Measurements from ENCODE around the gene SLC2A2. TPM values are rescaled to one million over a fixed set of nuclear protein-coding genes. Genes with fewer than 3 reads are reported as not detected.

The SLC2A2 gene
- total RNA-seq, 2 experiments from 2014 or later: not detected

DNA sequence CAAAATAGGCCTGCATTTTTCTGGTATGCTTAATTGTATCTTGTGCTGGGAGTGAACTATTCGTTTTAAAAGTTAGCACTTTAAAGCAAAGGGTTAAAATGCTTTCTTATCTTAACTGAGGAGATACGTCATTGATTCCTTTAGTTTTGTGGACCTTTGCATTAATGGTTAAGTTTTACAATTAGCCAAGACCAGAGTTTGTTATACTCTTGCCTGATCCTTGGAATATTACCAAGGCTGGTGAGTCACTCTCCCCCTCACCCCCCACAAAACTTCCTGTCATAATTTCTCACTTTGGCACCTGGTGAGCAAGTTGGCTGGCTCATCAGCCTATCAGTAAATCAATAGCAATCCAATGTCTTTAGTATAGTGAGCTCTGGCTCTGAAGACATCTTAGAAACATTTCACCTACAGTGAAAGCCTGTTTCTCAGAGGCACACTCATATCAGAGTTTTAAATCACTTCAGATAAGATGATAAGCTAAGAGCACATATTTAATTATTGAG lies 26.7 kb downstream of the SLC2A2 start:
- Mint-ChIP-seq H3K4me3 (no peak overlapping the region), H3K9me3 (no peaks in the 10 kb centered on the region), H3K27me3 (ENCODE audit: low read depth) (no peaks in the 10 kb centered on the region), H3K4me1 (ENCODE audit: low read depth) (no peaks in the 10 kb centered on the region), H3K27ac (no peak overlapping the region), H3K36me3 (ENCODE audit: low read depth) (no peaks in the 10 kb centered on the region)
- intact Hi-C loops (cut with micrococcal nuclease): no loop called here
- CTCF ChIA-PET: no interaction called here
- no peak for DNase-seq

DNA sequence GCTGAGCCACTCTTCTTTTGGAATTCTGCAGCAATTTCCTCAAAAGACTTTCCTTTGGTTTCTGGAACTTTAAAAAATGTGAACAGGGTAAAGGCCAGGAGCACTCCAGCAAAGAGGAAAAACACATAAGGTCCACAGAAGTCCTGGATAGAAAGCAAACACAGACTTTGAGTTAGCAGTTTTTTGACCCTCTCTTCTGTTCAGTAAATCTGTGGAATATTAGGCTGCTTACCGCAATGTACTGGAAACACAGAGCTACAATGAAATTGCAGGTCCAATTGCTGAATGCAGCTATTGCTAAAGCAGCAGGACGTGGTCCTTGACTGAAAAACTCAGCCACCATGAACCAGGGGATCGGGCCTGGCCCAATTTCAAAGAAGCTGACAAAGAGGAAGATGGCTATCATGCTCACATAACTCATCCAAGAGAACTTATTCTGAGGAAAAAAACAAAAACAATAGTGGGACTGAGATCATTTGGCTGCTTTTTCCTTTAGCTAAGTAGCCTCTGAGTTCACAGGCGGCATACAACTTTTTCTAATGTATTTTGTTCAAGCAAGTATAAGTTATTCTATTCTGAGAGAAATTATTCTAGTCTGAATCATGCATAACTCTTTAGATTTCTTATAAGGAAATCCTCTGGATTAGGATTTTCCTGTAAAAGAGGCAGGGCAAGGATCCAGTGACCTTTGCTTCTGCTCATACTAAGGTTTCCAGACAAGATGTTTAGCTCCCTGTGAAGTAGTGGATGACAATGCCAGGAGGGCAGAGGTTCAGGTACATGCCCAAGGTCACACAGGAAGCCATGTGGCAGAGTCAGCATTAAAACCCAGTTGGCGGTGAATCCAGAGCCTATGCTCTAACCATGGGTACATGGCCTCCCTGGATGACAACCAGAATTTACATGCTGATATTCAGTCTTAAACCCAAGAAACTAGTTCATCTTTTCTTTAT lies 28.3 kb downstream of the SLC2A2 start:
- Mint-ChIP-seq H3K4me1 (ENCODE audit: low read depth) (no peaks in the 10 kb centered on the region), H3K4me3 (no peak overlapping the region), H3K27ac (no peak overlapping the region), H3K9me3 (no peaks in the 10 kb centered on the region), H3K27me3 (ENCODE audit: low read depth) (no peaks in the 10 kb centered on the region), H3K36me3 (ENCODE audit: low read depth) (no peaks in the 10 kb centered on the region)
- DNase-seq: no peak
- CTCF ChIA-PET: no interaction called here
- intact Hi-C loops (cut with micrococcal nuclease): no loop called here

DNA sequence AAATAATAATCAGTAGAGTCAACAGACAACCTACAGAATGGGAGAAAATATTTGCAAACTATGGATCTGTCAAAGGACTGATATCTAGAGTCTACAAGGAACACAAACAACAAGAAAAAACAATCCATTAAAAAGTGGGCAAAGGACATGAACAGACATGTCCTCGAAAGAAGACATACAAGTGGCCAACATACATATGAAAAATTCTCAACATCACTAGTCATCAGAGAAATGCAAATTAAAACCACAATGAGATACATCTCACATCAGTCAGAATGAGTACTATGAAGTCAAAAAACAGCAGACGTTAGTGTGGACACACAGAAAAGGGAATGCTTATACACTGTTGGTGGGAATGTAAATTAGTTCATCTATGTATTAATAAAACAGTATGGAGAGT lies 33.7 kb downstream of the SLC2A2 start:
- CTCF ChIA-PET: no interaction called here
- Mint-ChIP-seq H3K36me3 (ENCODE audit: low read depth) (no peaks in the 10 kb centered on the region), H3K27me3 (ENCODE audit: low read depth) (peaks cover 6% of the 10 kb centered on the region), H3K9me3 (no peaks in the 10 kb centered on the region), H3K4me1 (ENCODE audit: low read depth) (no peaks in the 10 kb centered on the region), H3K27ac (no peak overlapping the region), H3K4me3 (no peak overlapping the region)
- intact Hi-C loops (cut with micrococcal nuclease): no loop called here
- DNase-seq: no peak

DNA sequence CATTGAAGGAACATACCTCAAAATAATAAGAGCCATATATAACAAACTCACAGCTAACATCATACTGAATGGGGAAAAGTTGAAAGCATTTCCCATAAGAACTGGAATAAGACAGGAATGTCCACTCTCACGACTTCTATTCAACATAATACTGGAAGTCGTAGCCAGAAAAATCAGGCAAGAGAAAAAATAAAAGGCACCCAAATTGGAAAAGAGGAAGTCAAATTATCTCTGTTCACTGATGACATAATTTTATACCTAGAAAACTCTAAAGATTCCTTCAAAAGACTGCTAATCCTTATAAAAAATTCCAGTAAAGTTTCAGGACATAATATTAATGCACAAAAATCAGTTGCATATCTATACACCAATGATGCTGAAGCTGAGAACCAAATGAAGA lies 34.9 kb downstream of the SLC2A2 start:
- Mint-ChIP-seq H3K9me3 (no peaks in the 10 kb centered on the region), H3K27ac (no peak overlapping the region), H3K36me3 (ENCODE audit: low read depth) (no peaks in the 10 kb centered on the region), H3K4me1 (ENCODE audit: low read depth) (no peaks in the 10 kb centered on the region), H3K27me3 (ENCODE audit: low read depth) (peaks cover 8% of the 10 kb centered on the region), H3K4me3 (no peak overlapping the region)
- CTCF ChIA-PET: no interaction called here
- intact Hi-C loops (cut with micrococcal nuclease): no loop called here
- no peak for DNase-seq

DNA sequence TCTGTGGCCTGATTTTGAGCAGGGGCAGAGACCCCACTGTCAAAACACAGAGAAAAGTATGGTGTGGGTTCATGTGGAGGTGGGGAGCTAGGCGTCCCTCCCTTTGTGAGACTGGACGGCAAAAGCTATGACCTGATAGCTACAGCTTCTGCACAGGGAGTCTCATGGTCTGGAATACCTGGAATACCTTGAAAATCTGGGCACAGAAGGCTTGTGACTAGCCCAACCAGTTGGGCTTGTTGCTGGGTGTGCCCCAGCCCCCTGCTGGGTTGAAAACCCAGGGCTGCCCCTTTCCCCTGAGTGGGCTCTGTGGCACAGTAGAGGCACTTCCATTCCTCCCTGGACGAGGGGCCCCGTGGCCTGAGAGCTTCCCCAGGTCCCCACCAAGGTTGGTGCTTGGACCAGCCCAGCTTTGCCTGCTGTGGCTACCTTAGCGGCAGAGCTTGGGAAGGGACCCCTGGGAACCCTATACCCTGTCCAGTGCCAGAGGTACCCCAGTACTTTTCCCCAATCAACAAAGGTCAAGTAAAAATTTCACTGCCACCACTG lies 37.3 kb downstream of the SLC2A2 start:
- Mint-ChIP-seq H3K4me3 (no peak overlapping the region), H3K9me3 (no peaks in the 10 kb centered on the region), H3K27me3 (ENCODE audit: low read depth) (peaks cover 13% of the 10 kb centered on the region), H3K27ac (no peak overlapping the region), H3K36me3 (ENCODE audit: low read depth) (no peaks in the 10 kb centered on the region), H3K4me1 (ENCODE audit: low read depth) (no peaks in the 10 kb centered on the region)
- no peak for DNase-seq
- intact Hi-C loops (cut with micrococcal nuclease): no loop called here
- CTCF ChIA-PET: no interaction called here

DNA sequence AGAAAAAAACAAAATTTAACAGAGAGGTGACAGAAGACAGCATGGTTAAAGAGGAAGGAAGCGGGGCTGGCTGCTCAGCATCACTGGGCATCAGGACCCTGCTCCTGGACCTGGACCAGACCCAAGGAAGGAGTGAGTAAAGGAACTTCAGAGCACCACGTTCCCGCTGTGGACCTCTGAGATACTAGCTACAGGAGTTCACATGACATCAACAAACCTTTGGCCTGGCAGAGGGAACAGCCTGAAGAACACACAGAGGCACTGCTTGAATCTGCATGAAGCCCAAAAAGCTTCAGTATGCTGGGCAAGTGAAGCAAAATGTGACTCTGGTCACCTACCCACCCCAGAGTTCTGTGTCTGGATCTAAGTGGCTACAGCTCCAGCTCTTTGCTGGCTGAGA lies 38.1 kb downstream of the SLC2A2 start:
- no peak overlapping the region for H3K4me3 Mint-ChIP-seq
- H3K27me3 Mint-ChIP-seq (ENCODE audit: low read depth): peaks cover 13% of the 10 kb centered on the region
- H3K27ac Mint-ChIP-seq: no peak overlapping the region
- intact Hi-C loops (cut with micrococcal nuclease): no loop called here
- CTCF ChIA-PET: no interaction called here
- no peak for DNase-seq
- H3K4me1 Mint-ChIP-seq (ENCODE audit: low read depth): no peaks in the 10 kb centered on the region
- no peaks in the 10 kb centered on the region for H3K36me3 Mint-ChIP-seq (ENCODE audit: low read depth)
- no peaks in the 10 kb centered on the region for H3K9me3 Mint-ChIP-seq

DNA sequence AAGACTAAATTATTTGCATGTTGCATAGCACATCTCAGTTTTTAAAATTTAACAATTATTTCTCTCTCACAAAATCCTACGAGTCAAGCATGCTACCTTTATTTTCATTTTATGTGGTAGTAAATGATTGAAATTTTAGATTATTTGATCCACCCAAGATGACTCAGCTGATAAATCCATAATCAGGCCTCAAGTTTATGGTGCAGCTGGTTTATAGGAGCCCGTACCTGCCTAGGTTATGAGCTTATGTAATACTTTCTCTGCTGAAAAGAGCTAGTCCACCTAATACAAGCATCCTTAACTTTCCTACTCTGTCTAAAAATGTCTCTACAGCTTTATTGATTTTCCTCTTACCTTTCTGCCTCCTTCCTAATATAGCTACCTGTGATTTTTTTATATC lies 41.2 kb downstream of the SLC2A2 start:
- Mint-ChIP-seq H3K9me3 (no peaks in the 10 kb centered on the region), H3K4me3 (no peak overlapping the region), H3K27me3 (ENCODE audit: low read depth) (peaks cover 13% of the 10 kb centered on the region), H3K36me3 (ENCODE audit: low read depth) (no peaks in the 10 kb centered on the region), H3K27ac (no peak overlapping the region), H3K4me1 (ENCODE audit: low read depth) (no peaks in the 10 kb centered on the region)
- intact Hi-C loops (cut with micrococcal nuclease): no loop called here
- DNase-seq: no peak
- CTCF ChIA-PET: interaction anchor here (0.5 kb wide), 1 partner anchor 12 kb away, joined by 3 read pairs; no protein-coding TSS in a partner anchor

DNA sequence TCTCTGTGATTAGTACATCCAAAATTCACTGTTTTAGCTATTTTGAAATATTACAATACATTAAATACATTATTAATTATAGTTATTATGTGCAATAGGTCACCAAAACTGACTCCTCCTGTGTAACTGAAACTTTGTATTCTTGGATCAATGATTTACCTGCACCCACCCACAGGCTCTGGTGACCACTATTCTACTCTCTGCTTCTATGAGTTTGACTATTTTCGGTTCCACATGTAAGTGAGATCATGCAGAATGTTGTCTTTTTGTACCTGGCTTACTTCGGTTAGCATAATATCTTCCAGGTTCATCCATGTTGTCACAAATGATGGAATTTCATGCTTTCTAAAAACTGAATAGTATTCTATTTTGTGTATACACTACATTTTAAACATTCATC lies 43.8 kb downstream of the SLC2A2 start:
- CTCF ChIA-PET: no interaction called here
- Mint-ChIP-seq H3K4me1 (ENCODE audit: low read depth) (no peaks in the 10 kb centered on the region), H3K27me3 (ENCODE audit: low read depth) (peaks cover 8% of the 10 kb centered on the region), H3K4me3 (no peak overlapping the region), H3K9me3 (no peaks in the 10 kb centered on the region), H3K27ac (no peak overlapping the region), H3K36me3 (ENCODE audit: low read depth) (no peaks in the 10 kb centered on the region)
- intact Hi-C loops (cut with micrococcal nuclease): no loop called here
- no peak for DNase-seq

DNA sequence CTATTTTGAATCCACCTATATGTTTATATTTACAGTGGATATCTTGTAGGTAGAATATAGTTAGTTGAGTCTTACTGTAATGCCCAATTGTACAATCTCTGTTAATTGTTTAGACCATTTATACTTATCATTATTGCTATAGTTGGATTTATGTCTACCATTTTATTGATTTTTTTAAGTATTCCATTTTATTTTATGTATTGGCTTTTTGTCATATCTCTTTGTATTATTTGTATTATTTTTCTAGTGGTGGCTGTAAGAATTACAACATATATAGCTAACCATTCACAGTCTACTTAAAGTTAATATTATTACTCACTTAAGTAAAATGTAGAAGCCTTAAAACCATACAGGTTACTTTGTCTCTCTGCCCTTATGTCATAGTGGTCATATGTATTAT lies 46.1 kb downstream of the SLC2A2 start:
- intact Hi-C loops (cut with micrococcal nuclease): no loop called here
- Mint-ChIP-seq H3K9me3 (no peaks in the 10 kb centered on the region), H3K4me1 (ENCODE audit: low read depth) (no peaks in the 10 kb centered on the region), H3K4me3 (no peak overlapping the region), H3K36me3 (ENCODE audit: low read depth) (no peaks in the 10 kb centered on the region), H3K27me3 (ENCODE audit: low read depth) (peaks cover 5% of the 10 kb centered on the region), H3K27ac (no peak overlapping the region)
- CTCF ChIA-PET: no interaction called here
- no peak for DNase-seq

DNA sequence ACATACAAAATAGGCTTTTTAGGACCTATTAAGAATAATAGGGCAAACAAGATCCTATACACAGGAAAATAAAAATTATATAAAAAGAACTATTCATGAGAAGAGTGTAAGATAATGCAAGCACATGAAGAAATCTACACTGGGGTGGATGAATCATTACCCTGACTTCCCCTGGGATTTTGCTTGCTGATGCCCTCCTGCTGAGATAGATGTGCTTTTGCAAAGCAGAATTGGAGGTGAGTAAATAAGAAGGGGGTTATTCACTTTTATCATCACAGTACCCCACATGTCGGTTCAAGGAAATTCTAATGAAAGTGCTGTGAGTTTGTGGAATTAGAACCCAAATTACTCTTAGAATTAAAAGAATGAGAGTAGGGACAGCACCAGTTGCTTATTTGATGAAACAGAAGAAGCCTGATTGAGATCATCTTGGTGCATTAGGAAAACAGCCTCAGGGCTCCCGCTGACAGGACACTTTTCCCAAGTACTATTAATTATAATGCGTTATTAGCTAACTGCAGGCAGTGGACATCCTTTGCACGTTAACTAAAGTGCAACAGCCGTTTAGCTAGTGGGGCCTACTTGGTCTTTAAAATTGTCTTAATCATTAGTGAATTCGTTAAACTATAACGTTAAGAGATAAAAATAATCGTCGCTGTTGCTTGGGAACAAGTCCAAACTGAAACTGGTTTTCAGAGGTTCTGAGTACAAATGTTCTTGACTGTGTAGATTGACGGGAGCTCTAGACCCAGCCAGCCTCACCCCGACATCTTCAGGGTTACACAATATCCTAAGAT lies 48.4 kb downstream of the SLC2A2 start:
- CTCF ChIA-PET: no interaction called here
- H3K4me1 Mint-ChIP-seq (ENCODE audit: low read depth): no peaks in the 10 kb centered on the region
- no peak for DNase-seq
- H3K27me3 Mint-ChIP-seq (ENCODE audit: low read depth): peaks cover 5% of the 10 kb centered on the region
- no peak overlapping the region for H3K4me3 Mint-ChIP-seq
- H3K36me3 Mint-ChIP-seq (ENCODE audit: low read depth): no peaks in the 10 kb centered on the region
- no peaks in the 10 kb centered on the region for H3K9me3 Mint-ChIP-seq
- intact Hi-C loops (cut with micrococcal nuclease): no loop called here
- H3K27ac Mint-ChIP-seq: no peak overlapping the region

DNA sequence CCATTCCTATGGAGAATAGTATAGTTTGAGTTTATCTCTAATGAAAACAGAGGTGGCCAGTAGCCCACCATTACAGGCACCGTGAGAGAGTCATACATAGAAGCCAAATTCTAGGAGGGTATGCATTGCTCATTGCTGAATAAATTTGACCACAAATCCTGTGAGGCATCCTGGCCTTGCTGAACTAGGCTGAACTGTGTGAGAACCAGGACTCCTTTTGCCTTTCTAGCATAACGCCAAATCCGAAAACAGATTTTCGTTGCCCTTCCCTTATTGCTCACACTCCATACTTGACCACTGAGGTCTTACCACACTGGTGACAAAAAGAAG lies 50.4 kb downstream of the SLC2A2 start:
- no peak for DNase-seq
- Mint-ChIP-seq H3K36me3 (ENCODE audit: low read depth) (no peaks in the 10 kb centered on the region), H3K4me3 (no peak overlapping the region), H3K4me1 (ENCODE audit: low read depth) (no peaks in the 10 kb centered on the region), H3K27me3 (ENCODE audit: low read depth) (peaks cover 5% of the 10 kb centered on the region), H3K9me3 (no peaks in the 10 kb centered on the region), H3K27ac (no peak overlapping the region)
- intact Hi-C loops (cut with micrococcal nuclease): no loop called here
- CTCF ChIA-PET: interaction anchor here (0.6 kb wide), 1 partner anchor 840 kb away, joined by 4 read pairs; no protein-coding TSS in a partner anchor

DNA sequence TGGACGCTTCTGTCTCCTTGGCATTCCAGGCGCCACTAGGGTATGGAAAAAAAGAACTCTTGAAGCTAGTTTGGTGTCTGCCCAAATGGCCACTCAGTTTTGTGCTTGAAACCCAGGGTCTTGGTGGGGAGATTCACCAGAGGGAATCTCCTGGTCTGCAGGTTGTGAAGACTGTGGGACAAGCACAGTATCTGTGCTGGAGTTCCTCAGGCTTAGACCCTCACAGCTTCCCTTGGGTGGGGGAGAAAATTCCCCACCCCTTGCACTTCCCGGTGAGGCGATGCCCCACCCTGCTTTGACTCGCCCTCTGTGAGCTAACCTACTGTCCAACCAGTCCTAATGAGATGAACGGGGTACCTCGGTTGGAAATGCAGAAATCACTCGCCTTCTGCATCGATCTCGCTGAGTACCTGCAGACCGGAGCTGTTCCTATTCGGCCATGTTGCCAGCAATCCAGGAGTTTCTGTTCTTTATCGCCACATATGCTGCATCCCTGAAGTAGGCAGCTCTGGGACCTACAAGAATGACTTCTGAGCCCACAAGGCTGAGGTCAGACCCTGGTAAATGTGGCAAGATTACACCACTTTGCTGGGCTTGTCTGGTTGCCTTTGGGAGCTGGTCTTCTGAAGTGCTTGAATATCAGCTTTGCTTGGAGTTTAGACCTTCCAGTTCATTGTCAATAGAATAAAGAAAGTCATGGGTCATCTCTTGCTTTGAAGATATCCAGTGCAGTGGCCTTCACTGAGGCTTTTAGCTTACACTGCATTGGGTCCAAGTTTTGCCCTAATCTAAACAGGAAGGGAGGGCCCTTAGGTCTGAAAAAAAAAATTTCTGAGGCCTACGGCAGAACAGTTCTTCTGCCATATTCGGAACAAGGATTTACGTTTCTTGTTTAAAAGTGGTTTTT lies 51.0 kb downstream of the SLC2A2 start:
- Mint-ChIP-seq H3K27me3 (ENCODE audit: low read depth) (peaks cover 5% of the 10 kb centered on the region), H3K4me1 (ENCODE audit: low read depth) (no peaks in the 10 kb centered on the region), H3K27ac (no peak overlapping the region), H3K9me3 (peaks cover 3% of the 10 kb centered on the region), H3K36me3 (ENCODE audit: low read depth) (no peaks in the 10 kb centered on the region), H3K4me3 (no peak overlapping the region)
- CTCF ChIA-PET: interaction anchor here (0.6 kb wide), 1 partner anchor 840 kb away, joined by 4 read pairs; no protein-coding TSS in a partner anchor
- no peak for DNase-seq
- intact Hi-C loops (cut with micrococcal nuclease): no loop called here
